Muscle of arm (tissue), 12 donors: ENCODE data around the gene FREY1. TPM values are rescaled to one million over a fixed set of nuclear protein-coding genes. Genes with fewer than 3 reads are reported as not detected.
A peak's percentile ranks its signal among the peaks of the same experiment; 100 is the strongest.
"Not testable (repeated sequence)": the region's sequence is repeated elsewhere in the genome, so short reads cannot be mapped to it uniquely, and the experiment has no call there.

Experiments
- DNase-seq: peaks from one replicate; pipeline ENCODE4 v3.0.0-alpha.2; 2013
- polyA plus RNA-seq, 12 donors: library from polyadenylated mRNA; unstranded; fragments of 120-200 nt; gene quantifications; one replicate each; pipeline ENCODE4 v1.2.1, GENCODE V29; 2013; ENCODE audit not compliant: insufficient read length in 12 of 12

FREY1 gene
- polyA plus RNA-seq, 12 donors = 0.25 to 0.57 (median 0.28) TPM; not detected in 6

- no peak for DNase-seq
These were observed 8.4 kb upstream of the FREY1 start for GRCh38 chr11:45915446-45915845.

GRCh38 chr11:45913942-45914635, 7.0 kb upstream of the FREY1 start:
- DNase-seq = no peak

- no peak for DNase-seq
These were observed 6.4 kb upstream of the FREY1 start for GRCh38 chr11:45913514-45913913.

- DNase-seq = no peak
These were observed 3.6 kb upstream of the FREY1 start for GRCh38 chr11:45910623-45911022.

- DNase-seq = no peak
These were observed 2.8 kb upstream of the FREY1 start for GRCh38 chr11:45909594-45910475.

GRCh38 chr11:45907911-45908370, 870 bp upstream of the FREY1 start:
- DNase-seq = no peak

GRCh38 chr11:45906096-45906682, 882 bp downstream of the FREY1 start:
- no peak for DNase-seq

- DNase-seq = not testable (repeated sequence)
These were observed 1.5 kb downstream of the FREY1 start for GRCh38 chr11:45905576-45905975.

- no peak for DNase-seq
These were observed 2.0 kb downstream of the FREY1 start for GRCh38 chr11:45905095-45905494.

GRCh38 chr11:45904309-45904915, 2.7 kb downstream of the FREY1 start:
- DNase-seq = no peak

GRCh38 chr11:45902452-45903380, 4.4 kb downstream of the FREY1 start:
- no peak for DNase-seq

GRCh38 chr11:45901626-45902025, 5.4 kb downstream of the FREY1 start:
- no peak for DNase-seq

- DNase-seq = no peak
These were observed 6.0 kb downstream of the FREY1 start for GRCh38 chr11:45900916-45901617.

- not testable (repeated sequence) for DNase-seq
These were observed 6.8 kb downstream of the FREY1 start for GRCh38 chr11:45900175-45900800.

- DNase-seq = peak; percentile 92
These were observed 7.5 kb downstream of the FREY1 start for GRCh38 chr11:45899448-45900174.

GRCh38 chr11:45899086-45899447, 8.0 kb downstream of the FREY1 start:
- DNase-seq = no peak

GRCh38 chr11:45897556-45897955, 9.5 kb downstream of the FREY1 start:
- DNase-seq = no peak

- DNase-seq = peak; percentile 52
These were observed 10.6 kb downstream of the FREY1 start for GRCh38 chr11:45896422-45896984.
